ENCODE data around the gene PACS2.
"Not testable (repeated sequence)": the region's sequence is repeated elsewhere in the genome, so short reads cannot be mapped to it uniquely, and the experiment has no call there.

PACS2 gene

GRCh38 chr14:105273062-105273461 lies 41.5 kb upstream of the PACS2 start:
- TF ChIP-seq CTCF (IDR thresholded peaks at IDR 0.05; ENCODE audit: insufficient read depth, missing control alignments), result no peak
- no peak for FAIRE-seq
- DNase-seq (ENCODE audit: insufficient read length, low spot score), result no peak

GRCh38 chr14:105274637-105275036 lies 39.9 kb upstream of the PACS2 start:
- TF ChIP-seq CTCF (IDR thresholded peaks at IDR 0.05; ENCODE audit: insufficient read depth, missing control alignments), result no peak
- FAIRE-seq, result no peak

GRCh38 chr14:105275267-105275946 lies 39.1 kb upstream of the PACS2 start:
- no peak for DNase-seq (ENCODE audit: insufficient read length, low spot score)
- no peak for FAIRE-seq

More at GRCh38 chr14:105274637-105275036, 39.9 kb upstream of the PACS2 start:
- DNase-seq (ENCODE audit: insufficient read length, low spot score), result no peak

GRCh38 chr14:105277448-105277847 lies 37.1 kb upstream of the PACS2 start:
- DNase-seq (ENCODE audit: insufficient read length, low spot score); FAIRE-seq: not testable (repeated sequence)

More at GRCh38 chr14:105275267-105275946, 39.1 kb upstream of the PACS2 start:
- no peak for TF ChIP-seq CTCF (IDR thresholded peaks at IDR 0.05; ENCODE audit: insufficient read depth, missing control alignments)

- no peak for FAIRE-seq
- DNase-seq (ENCODE audit: insufficient read length, low spot score), result no peak
- TF ChIP-seq CTCF (IDR thresholded peaks at IDR 0.05; ENCODE audit: insufficient read depth, missing control alignments), result no peak
These were observed 34.7 kb upstream of the PACS2 start for GRCh38 chr14:105279642-105280361.

- no peak for TF ChIP-seq CTCF (IDR thresholded peaks at IDR 0.05; ENCODE audit: insufficient read depth, missing control alignments)
- DNase-seq (ENCODE audit: insufficient read length, low spot score), result no peak
- FAIRE-seq, result no peak
These were observed 34.0 kb upstream of the PACS2 start for GRCh38 chr14:105280525-105280924.

GRCh38 chr14:105281371-105282097 lies 33.0 kb upstream of the PACS2 start:
- FAIRE-seq, result no peak
- TF ChIP-seq CTCF (IDR thresholded peaks at IDR 0.05; ENCODE audit: insufficient read depth, missing control alignments), result peak; percentile 45
- DNase-seq (ENCODE audit: insufficient read length, low spot score), result no peak

Data from D721Med (cell line).